H9 (cell line): Measurements from ENCODE around the gene PRKCA. TPM values are rescaled to one million over a fixed set of nuclear protein-coding genes. Genes with fewer than 3 reads are reported as not detected.

Source experiments
- DNase-seq: peaks from one replicate; pipeline ENCODE4 v3.0.0-alpha.2; 2017
- H2AFZ ChIP-seq: one replicate; pipeline ENCODE4 v1.6.1; 2013; ENCODE audit warnings: mild to moderate bottlenecking, low read length, control low read depth, moderate library complexity
- H2AK5ac ChIP-seq: 2 replicates; pipeline ENCODE4 v1.6.1; 2013; ENCODE audit warnings: low read length, control low read depth, mixed read lengths; ENCODE audit not compliant: insufficient read length
- H2BK120ac ChIP-seq: one replicate; pipeline ENCODE4 v1.6.1; 2013; ENCODE audit warnings: low read depth, mild to moderate bottlenecking, low read length, control low read depth, inconsistent platforms; ENCODE audit not compliant: poor library complexity, severe bottlenecking
- H2BK12ac ChIP-seq: 2 replicates; pipeline ENCODE4 v1.6.1; 2013; ENCODE audit warnings: low read length, control low read depth, mixed read lengths, low read depth; ENCODE audit not compliant: insufficient read length
- H2BK15ac ChIP-seq: 2 replicates; pipeline ENCODE4 v1.6.1; 2013; ENCODE audit warnings: low read depth, low read length, control low read depth
- H2BK20ac ChIP-seq: one replicate; pipeline ENCODE4 v1.6.1; 2013; ENCODE audit warnings: low read depth, mild to moderate bottlenecking, low read length, control low read depth, inconsistent platforms; ENCODE audit not compliant: poor library complexity, severe bottlenecking
- H2BK5ac ChIP-seq: 2 replicates; pipeline ENCODE4 v1.6.1; 2013; ENCODE audit warnings: low read length, control low read depth, mixed read lengths; ENCODE audit not compliant: insufficient read length
- H3K14ac ChIP-seq: 2 replicates; pipeline ENCODE4 v1.6.1; 2013; ENCODE audit warnings: low read length, control low read depth; ENCODE audit not compliant: insufficient read depth
- H3K18ac ChIP-seq: 2 replicates; pipeline ENCODE4 v1.6.1; 2013; ENCODE audit warnings: low read depth, mild to moderate bottlenecking, mixed read lengths, low read length, control low read depth; ENCODE audit not compliant: insufficient read length
- H3K23ac ChIP-seq: 2 replicates; pipeline ENCODE4 v1.6.1; 2013; ENCODE audit warnings: low read length, control low read depth, mixed read lengths, low read depth; ENCODE audit not compliant: insufficient read length
- H3K23me2 ChIP-seq: 2 replicates; pipeline ENCODE4 v1.6.1; 2013; ENCODE audit warnings: low read depth, mild to moderate bottlenecking, mixed read lengths, low read length, control low read depth; ENCODE audit not compliant: insufficient read length, poor library complexity, severe bottlenecking
- H3K27ac ChIP-seq: 2 replicates; pipeline ENCODE4 v1.5.1; 2013; ENCODE audit warnings: low read length, control low read depth, mixed read lengths, low read depth; ENCODE audit not compliant: insufficient read length
- H3K27me3 ChIP-seq: 2 replicates; pipeline ENCODE4 v1.6.1; 2013; ENCODE audit warnings: low read length, control low read depth, inconsistent platforms; ENCODE audit not compliant: insufficient read depth
- H3K4ac ChIP-seq: 2 replicates; pipeline ENCODE4 v1.6.1; 2013; ENCODE audit warnings: low read depth, mild to moderate bottlenecking, control low read depth, inconsistent platforms, low read length, moderate library complexity
- H3K4me1 ChIP-seq: 2 replicates; pipeline ENCODE4 v1.6.1; 2013; ENCODE audit warnings: low read length, control low read depth, inconsistent platforms; ENCODE audit not compliant: insufficient read depth
- H3K4me2 ChIP-seq: 2 replicates; pipeline ENCODE4 v1.6.1; 2013; ENCODE audit warnings: low read length, control low read depth, mixed read lengths; ENCODE audit not compliant: insufficient read length, insufficient read depth
- H3K56ac ChIP-seq: 2 replicates; pipeline ENCODE4 v1.6.1; 2013; ENCODE audit warnings: low read depth, mild to moderate bottlenecking, mixed read lengths, low read length, control low read depth; ENCODE audit not compliant: insufficient read length
- H3K79me1 ChIP-seq: 2 replicates; pipeline ENCODE4 v1.6.1; 2013; ENCODE audit warnings: low read depth, mild to moderate bottlenecking, moderate library complexity, low read length, control low read depth, inconsistent platforms; ENCODE audit not compliant: insufficient read depth, poor library complexity, severe bottlenecking
- H3K79me2 ChIP-seq: 2 replicates; pipeline ENCODE4 v1.6.1; 2013; ENCODE audit warnings: low read length, control low read depth, inconsistent platforms; ENCODE audit not compliant: insufficient read depth
- H3K9ac ChIP-seq: 2 replicates; pipeline ENCODE4 v1.6.1; 2013; ENCODE audit warnings: low read length, control low read depth, mixed read lengths; ENCODE audit not compliant: insufficient read length; ENCODE audit errors: extremely low read depth
- H3K9me3 ChIP-seq: one replicate; pipeline ENCODE4 v1.6.1; 2013; ENCODE audit warnings: low read depth, low read length, inconsistent platforms; ENCODE audit not compliant: control insufficient read depth
- H3T11ph ChIP-seq: one replicate; pipeline ENCODE4 v1.6.1; 2013; ENCODE audit warnings: mild to moderate bottlenecking, low read length, control low read depth, inconsistent platforms
- H4K20me1 ChIP-seq: one replicate; pipeline ENCODE4 v1.6.1; 2013; ENCODE audit not compliant: control insufficient read depth, insufficient read length, insufficient read depth
- H4K5ac ChIP-seq: 2 replicates; pipeline ENCODE4 v1.6.1; 2013; ENCODE audit warnings: low read depth, mild to moderate bottlenecking, mixed read lengths, low read length, control low read depth; ENCODE audit not compliant: insufficient read length
- H4K8ac ChIP-seq: replicated peaks from 2 replicates; pipeline ENCODE4 v1.6.1; 2013; ENCODE audit warnings: low read length, control low read depth, mixed read lengths, low read depth; ENCODE audit not compliant: insufficient read length
- H4K91ac ChIP-seq: 2 replicates; pipeline ENCODE4 v1.6.1; 2013; ENCODE audit warnings: low read depth, mild to moderate bottlenecking, moderate library complexity, mixed read lengths, low read length, control low read depth; ENCODE audit not compliant: insufficient read length
- H3K27ac Mint-ChIP-seq, 3 experiments: 2 replicates in 2 of 3; 3 replicates in 1 of 3; pipeline ENCODE4 v1.8.0; 2020 to 2021; ENCODE audit warnings: mixed read lengths in 3 of 3, mild to moderate bottlenecking in 1 of 3, moderate library complexity in 1 of 3
- H3K27me3 Mint-ChIP-seq: 2 replicates; pipeline ENCODE4 v1.8.0; 2021; ENCODE audit warnings: low read depth, mild to moderate bottlenecking, moderate library complexity, mixed read lengths
- H3K36me3 Mint-ChIP-seq, 3 experiments: 2 replicates in 2 of 3; 3 replicates in 1 of 3; pipeline ENCODE4 v1.8.0; 2020 to 2021; ENCODE audit warnings: low read depth in 3 of 3, mixed read lengths in 3 of 3; ENCODE audit not compliant: insufficient read depth in 1 of 3
- H3K4me1 Mint-ChIP-seq, 2 experiments: 2 replicates each; pipeline ENCODE4 v1.8.0; 2020; ENCODE audit warnings: mixed read lengths in 2 of 2
- H3K4me3 Mint-ChIP-seq, 2 experiments: 2 replicates in 1 of 2; 3 replicates in 1 of 2; pipeline ENCODE4 v1.8.0; 2020 to 2021; ENCODE audit warnings: mild to moderate bottlenecking in 2 of 2, mixed read lengths in 2 of 2, moderate library complexity in 1 of 2
- H3K9me3 Mint-ChIP-seq, 2 experiments: 2 replicates in 1 of 2; 3 replicates in 1 of 2; pipeline ENCODE4 v1.8.0; 2020; ENCODE audit warnings: mild to moderate bottlenecking in 2 of 2, mixed read lengths in 2 of 2, moderate library complexity in 1 of 2
- WGBS: extraction: QIAGEN DNeasy Blood & Tissue Kit; methylation state at CpG from one replicate; pipeline ENCODE4 v1.1.7; 2013; ENCODE audit warnings: missing lambda C conversion rate, low lambda C conversion rate, mixed read lengths; ENCODE audit not compliant: insufficient read length; ENCODE audit errors: extremely low coverage; 5-methylcytosine and 5-hydroxymethylcytosine counted together
- total RNA-seq: library from RNA; stranded (reverse); gene quantifications from 2 replicates; pipeline ENCODE4 v1.2.1, GENCODE V29; 2021
- TF ChIP-seq, protein P1 (sequence below): fragments of 200-600 bp; sonication (generic); conservative IDR thresholded peaks from 3 replicates; pipeline ENCODE4 v1.8.0; 2021; ENCODE audit warnings: antibody characterized with exemption, mild to moderate bottlenecking

PRKCA gene
- total RNA-seq, 1 experiment from 2014 or later = 10.5 TPM

GRCh38 chr17:66807182-66807581 is 504.8 kb downstream of the PRKCA start:
- Histone ChIP-seq H3K56ac (no peak overlapping the region), H2AFZ (no peak overlapping the region), H3K4ac (no peak overlapping the region), H4K20me1 (no peaks in the 10 kb centered on the region), H3K27ac (no peak overlapping the region), H3T11ph (no peak overlapping the region), H3K9me3 (no peaks in the 10 kb centered on the region), H3K9ac (no peak overlapping the region), H4K8ac (no peak overlapping the region), H3K23me2 (no peaks in the 10 kb centered on the region), H3K18ac (no peak overlapping the region), H3K23ac (no peak overlapping the region), H4K91ac (no peak overlapping the region), H2BK12ac (no peak overlapping the region), H3K79me1 (no peaks in the 10 kb centered on the region), H2AK5ac (no peak overlapping the region), H2BK5ac (no peak overlapping the region), H2BK15ac (no peak overlapping the region), H3K4me1 (peaks cover 11% of the 10 kb centered on the region; the same call in 1 of the 2 replicates), H2BK20ac (no peak overlapping the region), H3K4me2 (no peak overlapping the region), H3K27me3 (no peaks in the 10 kb centered on the region), H4K5ac (no peak overlapping the region), H2BK120ac (no peak overlapping the region), H3K79me2 (no peaks in the 10 kb centered on the region), H3K14ac (no peak overlapping the region)
- peaks cover 27 to 33% of the 10 kb centered on the region in 2 experiments for H3K4me1 Mint-ChIP-seq
- WGBS = no CpG with 5 or more reads among the region's 10 CpGs
- no peaks in the 10 kb centered on the region; the same call in 1 of the 2 replicates for H3K27me3 Mint-ChIP-seq
- H3K4me3 Mint-ChIP-seq = no peak overlapping the region
- H3K27ac Mint-ChIP-seq = no peak overlapping the region; a peak in 1 of 7 replicates
- TF ChIP-seq, protein P1, sequence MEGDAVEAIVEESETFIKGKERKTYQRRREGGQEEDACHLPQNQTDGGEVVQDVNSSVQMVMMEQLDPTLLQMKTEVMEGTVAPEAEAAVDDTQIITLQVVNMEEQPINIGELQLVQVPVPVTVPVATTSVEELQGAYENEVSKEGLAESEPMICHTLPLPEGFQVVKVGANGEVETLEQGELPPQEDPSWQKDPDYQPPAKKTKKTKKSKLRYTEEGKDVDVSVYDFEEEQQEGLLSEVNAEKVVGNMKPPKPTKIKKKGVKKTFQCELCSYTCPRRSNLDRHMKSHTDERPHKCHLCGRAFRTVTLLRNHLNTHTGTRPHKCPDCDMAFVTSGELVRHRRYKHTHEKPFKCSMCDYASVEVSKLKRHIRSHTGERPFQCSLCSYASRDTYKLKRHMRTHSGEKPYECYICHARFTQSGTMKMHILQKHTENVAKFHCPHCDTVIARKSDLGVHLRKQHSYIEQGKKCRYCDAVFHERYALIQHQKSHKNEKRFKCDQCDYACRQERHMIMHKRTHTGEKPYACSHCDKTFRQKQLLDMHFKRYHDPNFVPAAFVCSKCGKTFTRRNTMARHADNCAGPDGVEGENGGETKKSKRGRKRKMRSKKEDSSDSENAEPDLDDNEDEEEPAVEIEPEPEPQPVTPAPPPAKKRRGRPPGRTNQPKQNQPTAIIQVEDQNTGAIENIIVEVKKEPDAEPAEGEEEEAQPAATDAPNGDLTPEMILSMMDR = no peak
- H3K9me3 Mint-ChIP-seq = no peaks in the 10 kb centered on the region
- H3K36me3 Mint-ChIP-seq = no peaks in the 10 kb centered on the region; a peak in 1 of 7 replicates
- DNase-seq = no peak
